Measurements from ENCODE around the gene FAM241A. TPM values are rescaled to one million over a fixed set of nuclear protein-coding genes. Genes with fewer than 3 reads are reported as not detected.

Gene FAM241A
- total RNA-seq, 3 donors from 2014 or later (not counting 1 experiment from before 2014, with no cell fraction given) = 0.36 to 0.75 (median 0.40) TPM

DNA sequence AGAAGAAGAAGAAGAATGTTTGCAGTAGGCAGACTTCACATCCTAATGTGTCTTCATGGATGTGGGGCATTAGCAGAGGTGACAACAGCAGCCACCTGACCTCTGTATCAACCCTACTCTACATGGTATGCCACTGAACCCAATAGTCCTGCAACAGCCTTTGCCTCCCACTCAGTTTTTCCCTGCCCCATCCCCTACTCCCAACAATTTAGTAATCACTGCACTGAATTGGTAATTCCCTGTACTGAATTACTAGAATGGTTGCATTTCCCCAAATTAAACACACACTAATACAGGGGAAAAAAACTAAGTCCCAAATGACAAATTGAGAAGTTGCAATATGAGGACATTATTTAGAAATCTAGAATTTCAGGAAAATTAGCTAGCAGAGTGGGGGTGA, 31.4 kb upstream of the FAM241A start:
- Mint-ChIP-seq H3K27me3 (ENCODE audit: low read depth in 2 of 2) (no peaks in the 10 kb centered on the region), H3K9me3 (no peaks in the 10 kb centered on the region), H3K4me1 (no peaks in the 10 kb centered on the region), H3K27ac (no peak overlapping the region), H3K4me3 (no peak overlapping the region), H3K36me3 (no peaks in the 10 kb centered on the region)
- TF ChIP-seq CTCF (IDR thresholded peaks at IDR 0.05) = no peak
- Histone ChIP-seq H3K27me3 (ENCODE audit: control insufficient read depth, insufficient read depth, low read length) (no peaks in the 10 kb centered on the region), H3K27ac (ENCODE audit: low read length) (no peak overlapping the region), H3K9me3 (ENCODE audit: control insufficient read depth, insufficient read depth, low read length) (no peaks in the 10 kb centered on the region), H3K4me3 (ENCODE audit: low read length) (no peak overlapping the region), H3K4me1 (ENCODE audit: control insufficient read depth, insufficient read depth, low read length) (no peaks in the 10 kb centered on the region), H3K36me3 (ENCODE audit: control insufficient read depth, insufficient read depth, low read length) (no peaks in the 10 kb centered on the region)
- intact Hi-C loops (cut with micrococcal nuclease) = no loop called here
- no peak for DNase-seq
- no peak for ATAC-seq

DNA sequence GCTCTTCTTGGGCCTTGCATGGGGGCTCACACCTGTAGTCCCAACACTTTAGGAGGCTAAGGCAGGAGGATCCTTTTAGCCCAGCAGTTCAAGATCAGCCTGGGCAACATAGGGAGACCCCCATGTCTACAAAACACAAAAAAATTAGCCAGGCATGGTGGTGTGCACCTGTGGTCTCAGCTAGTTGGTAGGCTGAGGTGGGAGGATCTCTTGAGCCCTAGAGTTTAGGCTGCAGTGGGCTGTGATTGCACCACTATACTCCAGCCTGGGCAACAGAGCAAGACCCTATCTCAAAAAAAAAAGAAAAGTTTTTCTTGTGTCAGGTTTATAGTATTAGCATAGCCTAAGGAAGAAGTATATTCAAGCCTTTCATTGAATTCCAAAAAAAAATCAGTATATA, 30.8 kb upstream of the FAM241A start:
- no peaks in the 10 kb centered on the region for H3K9me3 ChIP-seq (ENCODE audit: control insufficient read depth, insufficient read depth, low read length)
- Mint-ChIP-seq H3K9me3 (no peaks in the 10 kb centered on the region), H3K36me3 (no peaks in the 10 kb centered on the region), H3K27me3 (ENCODE audit: low read depth in 2 of 2) (no peaks in the 10 kb centered on the region), H3K4me3 (no peak overlapping the region), H3K27ac (no peak overlapping the region), H3K4me1 (peaks cover 3 to 4% of the 10 kb centered on the region in 2 donors)
- no peak for ATAC-seq
- DNase-seq = no peak
- H3K27me3 ChIP-seq (ENCODE audit: control insufficient read depth, insufficient read depth, low read length) = no peaks in the 10 kb centered on the region
- no peaks in the 10 kb centered on the region for H3K4me1 ChIP-seq (ENCODE audit: control insufficient read depth, insufficient read depth, low read length)
- intact Hi-C loops (cut with micrococcal nuclease) = no loop called here
- no peak overlapping the region for H3K27ac ChIP-seq (ENCODE audit: low read length)
- no peak for TF ChIP-seq CTCF (IDR thresholded peaks at IDR 0.05)
- no peaks in the 10 kb centered on the region for H3K36me3 ChIP-seq (ENCODE audit: control insufficient read depth, insufficient read depth, low read length)
- H3K4me3 ChIP-seq (ENCODE audit: low read length) = no peak overlapping the region

- H3K27ac Mint-ChIP-seq = peak overlapping the region in 1 of 2 donors; percentile 53
- H3K27me3 Mint-ChIP-seq (ENCODE audit: low read depth in 2 of 2) = peaks cover 0 to 6% of the 10 kb centered on the region in 2 donors
- H3K4me1 Mint-ChIP-seq = peaks cover 7 to 8% of the 10 kb centered on the region in 2 donors
- H3K4me3 Mint-ChIP-seq = no peak overlapping the region
- H3K27me3 ChIP-seq (ENCODE audit: control insufficient read depth, insufficient read depth, low read length) = no peaks in the 10 kb centered on the region
- H3K4me1 ChIP-seq (ENCODE audit: control insufficient read depth, insufficient read depth, low read length) = no peaks in the 10 kb centered on the region
- H3K36me3 Mint-ChIP-seq = no peaks in the 10 kb centered on the region
- TF ChIP-seq CTCF (IDR thresholded peaks at IDR 0.05) = no peak
- no peaks in the 10 kb centered on the region for H3K9me3 Mint-ChIP-seq
- H3K9me3 ChIP-seq (ENCODE audit: control insufficient read depth, insufficient read depth, low read length) = no peaks in the 10 kb centered on the region
- no peak overlapping the region for H3K4me3 ChIP-seq (ENCODE audit: low read length)
- no peak overlapping the region for H3K27ac ChIP-seq (ENCODE audit: low read length)
- ATAC-seq (no peak), DNase-seq (no peak)
- WGBS (ENCODE audit: insufficient coverage) = no CpG with 5 or more reads among the region's 1 CpG
- intact Hi-C loops (cut with micrococcal nuclease) = no loop called here
- no peaks in the 10 kb centered on the region for H3K36me3 ChIP-seq (ENCODE audit: control insufficient read depth, insufficient read depth, low read length)
These were observed 26.4 kb upstream of the FAM241A start for GRCh38 chr4:112118742-112119352.

DNA sequence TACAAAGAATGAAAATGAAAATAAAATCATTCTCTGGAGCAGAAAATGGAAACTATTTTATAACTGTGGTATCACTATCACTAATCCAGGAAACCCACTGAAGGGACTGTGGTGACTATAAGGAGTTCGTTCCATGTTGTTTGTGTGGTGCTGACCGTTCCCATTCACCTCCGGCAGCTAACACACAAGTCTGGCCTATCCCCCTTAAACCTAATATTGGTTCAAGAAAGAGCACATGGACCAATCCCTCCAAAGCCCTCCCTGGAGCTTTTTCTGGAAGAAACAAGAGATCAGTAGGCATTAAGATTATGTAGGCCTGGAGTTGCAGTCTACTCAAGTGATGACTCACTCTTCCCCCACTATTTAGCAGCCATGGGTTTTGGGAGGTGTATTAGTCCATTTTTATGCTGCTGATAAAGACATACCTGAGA, 25.9 kb upstream of the FAM241A start:
- H3K4me3 ChIP-seq (ENCODE audit: low read length) = no peak overlapping the region
- WGBS (ENCODE audit: insufficient coverage) = no CpG with 5 or more reads among the region's 3 CpGs
- DNase-seq = no peak
- Mint-ChIP-seq H3K4me3 (no peak overlapping the region), H3K4me1 (peaks cover 7 to 8% of the 10 kb centered on the region in 2 donors), H3K27ac (peak overlapping the region in 1 of 2 donors; percentile 53), H3K9me3 (no peaks in the 10 kb centered on the region), H3K36me3 (no peaks in the 10 kb centered on the region), H3K27me3 (ENCODE audit: low read depth in 2 of 2) (peaks cover 2 to 6% of the 10 kb centered on the region in 2 donors)
- peak in 2 of 3 donors; percentile 24 to 49 for ATAC-seq
- H3K36me3 ChIP-seq (ENCODE audit: control insufficient read depth, insufficient read depth, low read length) = no peaks in the 10 kb centered on the region
- intact Hi-C loops (cut with micrococcal nuclease) = no loop called here
- H3K4me1 ChIP-seq (ENCODE audit: control insufficient read depth, insufficient read depth, low read length) = no peaks in the 10 kb centered on the region
- no peak overlapping the region for H3K27ac ChIP-seq (ENCODE audit: low read length)
- H3K9me3 ChIP-seq (ENCODE audit: control insufficient read depth, insufficient read depth, low read length) = no peaks in the 10 kb centered on the region
- H3K27me3 ChIP-seq (ENCODE audit: control insufficient read depth, insufficient read depth, low read length) = peaks cover under 1% of the 10 kb centered on the region
- no peak for TF ChIP-seq CTCF (IDR thresholded peaks at IDR 0.05)

All from natural killer cell (primary cell).